ENCODE measurements around the gene PCYT1A. TPM values are rescaled to one million over a fixed set of nuclear protein-coding genes. Genes with fewer than 3 reads are reported as not detected.

The PCYT1A gene
- total and polyA plus RNA-seq, 2 of the 13 experiments (the other 11 are each of a cell fraction or from before 2014, with no cell fraction given): 26.4 to 45.3 TPM

- no peaks in the 10 kb centered on the region for H3K36me3 ChIP-seq (replicated peaks in 1 of 2; ENCODE audit: control insufficient read depth in 1 of 2, insufficient read depth in 2 of 2, low read length in 2 of 2)
- peak overlapping the region; percentile 12; the same call in 1 of the 2 replicates for H3K9ac ChIP-seq (ENCODE audit: insufficient read depth, low read depth, low read length)
- in situ Hi-C loops (cut with HindIII; ENCODE audit: extremely low pct_ligation_motif_present, low pct_unique_long_range_greater_than_20kb) (no loop called here), intact Hi-C loops (cut with micrococcal nuclease; ENCODE audit: unreplicated experiment) (no loop called here)
- FAIRE-seq: no peak
- peak overlapping the region; percentile 71 for H3K27ac ChIP-seq (ENCODE audit: extremely low read length, insufficient read depth, low read length)
- DNase-seq (ENCODE audit: low spot score): no peak
- no peaks in the 10 kb centered on the region for H4K20me1 ChIP-seq (ENCODE audit: insufficient read depth, low read length)
- no peaks in the 10 kb centered on the region for H3K9me3 ChIP-seq (ENCODE audit: low read length)
- no peaks in the 10 kb centered on the region; a peak in 1 of 5 replicates for H3K27me3 ChIP-seq (ENCODE audit: control insufficient read depth in 1 of 2, insufficient read depth in 2 of 2, low read length in 2 of 2)
- ATAC-seq: peak; percentile 34
- ChIA-PET CTCF (ENCODE audit: low intra/inter-chr PET ratio, low total read pairs) (no interaction called here), POLR2A (interaction anchor here (0.9 to 2.8 kb wide), 5 partner anchors 12 to 217 kb away, joined by 3 to 13 read pairs (median 3); no protein-coding TSS in a partner anchor)
- TF ChIP-seq MAFF (IDR thresholded peaks at IDR 0.05; ENCODE audit: low read depth, low read length): no peak
- peak; percentile 86 for TF ChIP-seq CHD4 (IDR thresholded peaks at IDR 0.05; ENCODE audit: borderline replicate concordance, low read length)
- 0 out of 2 replicates have a peak, but pooled peaks have one; percentile 35 for TF ChIP-seq ZNF550 (CRISPR knock-in tag; IDR thresholded peaks at IDR 0.05; ENCODE audit: borderline replicate concordance)
- TF ChIP-seq ZNF629 (CRISPR knock-in tag; conservative IDR thresholded peaks at IDR 0.05): peak; percentile 94
- TF ChIP-seq FOXO4 (CRISPR knock-in tag; conservative IDR thresholded peaks at IDR 0.05): 0 out of 2 replicates have a peak, but pooled peaks have one; percentile 60
- peak; percentile 1; the same call in 1 of the 2 replicates for TF ChIP-seq ZNF891 (CRISPR knock-in tag; IDR thresholded peaks at IDR 0.05)
- no peak for TF ChIP-seq CBFB (CRISPR knock-in tag; IDR thresholded peaks at IDR 0.05)
- TF ChIP-seq ADNP (CRISPR knock-in tag; IDR thresholded peaks at IDR 0.05): peak; percentile 50; the same call in 1 of the 2 replicates
- peaks cover 94% of the 10 kb centered on the region for H3K4me1 ChIP-seq (ENCODE audit: insufficient read depth, low read length)
- peak overlapping the region; percentile 79 for H3K4me2 ChIP-seq (ENCODE audit: low read depth, low read length)
- peak overlapping the region; percentile 55 to 79 (median 63) for H3K4me3 ChIP-seq (replicated peaks in 1 of 3; ENCODE audit: insufficient read depth in 1 of 3, low read depth in 2 of 3, low read length in 3 of 3)
- BruUV-seq (replicated peaks): no TSS peak
- 0% methylated on average over 10 of the region's 10 CpGs for WGBS (ENCODE audit: low lambda C conversion rate)
- no peak overlapping the region for H2AFZ ChIP-seq (ENCODE audit: low read length)
- H3K79me2 ChIP-seq (ENCODE audit: insufficient read depth, low read length): no peaks in the 10 kb centered on the region
Measured at GRCh38 chr3:196215493-196216020, 72.0 kb downstream of the PCYT1A start.
